GM12878 (cell line): ENCODE data around the gene SKA1. TPM values are rescaled to one million over a fixed set of nuclear protein-coding genes. Genes with fewer than 3 reads are reported as not detected.

Source experiments
- ATAC-seq: fragments of 200-7000 bp; cut with Tn5 transposase; 3 replicates; pipeline ENCODE4 v1.9.1; 2020; ENCODE audit warnings: mild to moderate bottlenecking, moderate library complexity
- BruUV-seq: library from RNA; stranded (reverse); fragments of 400-500 nt; replicated peaks from 2 replicates; lab custom pipeline; 2021; lab: Mats Ljungman, UMichigan
- CTCF ChIA-PET: fragments of 300-600 bp; sonication (Branson Sonifier 250); formaldehyde crosslinking; extraction: SDS; loops from one replicate; lab custom pipeline; 2021; ENCODE audit warnings: inconsistent platforms; lab: Yijun Ruan, JAX
- POLR2A ChIA-PET: fragments of 350-600 bp; formaldehyde crosslinking; extraction: SDS; loops from one replicate; lab custom pipeline; 2021; ENCODE audit warnings: inconsistent platforms; lab: Charles Lee
- RAD21 ChIA-PET: fragments of 300-600 bp; sonication (Branson Sonifier 250); formaldehyde crosslinking; loops from one replicate; lab custom pipeline; 2023; ENCODE audit warnings: antibody characterized with exemption; ENCODE audit not compliant: unreplicated experiment; lab: Charles Lee
- SMC1A ChIA-PET: fragments of 300-600 bp; sonication (Branson Sonifier 250); formaldehyde crosslinking; loops from one replicate; lab custom pipeline; 2023; ENCODE audit not compliant: unreplicated experiment, uncharacterized antibody; lab: Charles Lee
- DNase-seq: peaks from one replicate; pipeline ENCODE4 v3.0.0-alpha.2; 2011; ENCODE audit warnings: low read depth, low spot score
- FAIRE-seq: peaks from 3 replicates; lab custom pipeline; 2011; peaks lifted over from hg19 to GRCh38; lab: Jason Lieb, UNC
- H2AFZ ChIP-seq: 2 replicates; pipeline ENCODE4 v1.6.0; 2011; ENCODE audit warnings: low read depth, low read length, control low read depth; ENCODE audit not compliant: control insufficient read depth
- H3K27ac ChIP-seq: 2 replicates; pipeline ENCODE4 v1.5.1; 2011; ENCODE audit warnings: control low read depth; ENCODE audit not compliant: control insufficient read depth, insufficient read depth
- H3K27me3 ChIP-seq, 2 experiments: replicated peaks in 1 of 2; 2 replicates each; pipeline versions ENCODE4 v1.6.0 to v1.6.1; 2011; ENCODE audit warnings: low read length in 1 of 2; ENCODE audit not compliant: control insufficient read depth in 2 of 2, insufficient read depth in 2 of 2
- H3K36me3 ChIP-seq, 2 experiments: 2 replicates each; pipeline ENCODE4 v1.5.1; 2011; ENCODE audit warnings: low read length in 1 of 2; ENCODE audit not compliant: control insufficient read depth in 2 of 2, insufficient read depth in 2 of 2
- H3K4me1 ChIP-seq: 2 replicates; pipeline ENCODE4 v1.6.1; 2011; ENCODE audit warnings: mild to moderate bottlenecking, low read length, moderate library complexity, mixed read lengths; ENCODE audit not compliant: control insufficient read depth, insufficient read depth
- H3K4me2 ChIP-seq: 2 replicates; pipeline ENCODE4 v1.6.0; 2011; ENCODE audit warnings: control low read depth; ENCODE audit not compliant: control insufficient read depth, insufficient read depth
- H3K4me3 ChIP-seq: fragments of 200-600 bp; sonication (generic); 2 replicates; pipeline ENCODE4 v1.5.1; 2016
- H3K79me2 ChIP-seq: 2 replicates; pipeline ENCODE4 v1.6.0; 2011; ENCODE audit warnings: low read length; ENCODE audit not compliant: control insufficient read depth, insufficient read depth
- H3K9ac ChIP-seq: 2 replicates; pipeline ENCODE4 v1.8.0; 2011; ENCODE audit warnings: low read length, control low read depth, mixed read lengths; ENCODE audit not compliant: control insufficient read depth, insufficient read depth
- H3K9me3 ChIP-seq: replicated peaks from 3 replicates; pipeline ENCODE4 v1.5.1; 2011; ENCODE audit warnings: mild to moderate bottlenecking, low read length; ENCODE audit not compliant: control insufficient read depth, insufficient read depth
- H4K20me1 ChIP-seq: 2 replicates; pipeline ENCODE4 v1.6.0; 2011; ENCODE audit not compliant: control insufficient read depth, insufficient read depth
- ASH2L ChIP-seq: fragments of 300-600, 200-600 bp; sonication (generic); IDR thresholded peaks from 2 replicates; pipeline ENCODE4 v1.6.1; 2017; ENCODE audit warnings: low read depth, mild to moderate bottlenecking, borderline replicate concordance
- HCFC1 ChIP-seq: fragments of 150-350 bp; IDR thresholded peaks from 2 replicates; pipeline ENCODE4 v1.6.1; 2014; ENCODE audit warnings: low read length
- HDAC6 ChIP-seq: fragments of 200-600 bp; sonication (generic); IDR thresholded peaks from one replicate; pipeline ENCODE4 v1.8.0; 2017; ENCODE audit warnings: antibody characterized with exemption; ENCODE audit not compliant: unreplicated experiment
- HDGF ChIP-seq: fragments of 450-650 bp; IDR thresholded peaks from 2 replicates; pipeline ENCODE4 v1.6.1; 2016; ENCODE audit warnings: antibody characterized with exemption
- KDM1A ChIP-seq: fragments of 200-600 bp; sonication (generic); IDR thresholded peaks from 2 replicates; pipeline ENCODE4 v1.6.1; 2016; ENCODE audit warnings: borderline replicate concordance
- MEF2A ChIP-seq: IDR thresholded peaks from 2 replicates; pipeline ENCODE4 v1.6.1; 2011; ENCODE audit warnings: low read depth, mild to moderate bottlenecking, low read length, moderate library complexity; ENCODE audit not compliant: insufficient read depth
- NR2C1 ChIP-seq: fragments of 450-650 bp; IDR thresholded peaks from 2 replicates; pipeline ENCODE4 v1.6.1; 2017; ENCODE audit warnings: antibody characterized with exemption, mild to moderate bottlenecking, moderate library complexity
- SUZ12 ChIP-seq: fragments of 200-600 bp; sonication (generic); IDR thresholded peaks from one replicate; pipeline ENCODE4 v1.6.1; 2018; ENCODE audit warnings: antibody characterized with exemption, mild to moderate bottlenecking; ENCODE audit not compliant: unreplicated experiment
- YBX1 ChIP-seq: fragments of 450-650 bp; IDR thresholded peaks from 2 replicates; pipeline ENCODE4 v1.6.1; 2016; ENCODE audit warnings: antibody characterized with exemption
- ZNF217 ChIP-seq: fragments of 450-650 bp; IDR thresholded peaks from 2 replicates; pipeline ENCODE4 v1.6.1; 2017; ENCODE audit warnings: antibody characterized with exemption, mild to moderate bottlenecking
- WGBS: methylation state at CpG from one replicate; pipeline ENCODE4 v1.1.6; 2016; ENCODE audit warnings: low lambda C conversion rate; ENCODE audit not compliant: insufficient replicate concordance, insufficient coverage; ENCODE audit errors: missing lambda C conversion rate; 5-methylcytosine and 5-hydroxymethylcytosine counted together
- in situ Hi-C: fragments of 300-500 bp; cut with MboI; formaldehyde crosslinking; loops from 9 replicates; pipeline ENCODE4 v1.14.3; 2018; ENCODE audit warnings: mixed read lengths
- intact Hi-C: fragments of 100-400 bp; cut with micrococcal nuclease; formaldehyde crosslinking; loops from one replicate; pipeline ENCODE4 v1.14.2; 2022; ENCODE audit not compliant: unreplicated experiment
- polyA plus RNA-seq, 11 experiments: library from polyadenylated mRNA; depleted of rRNA in 4 of 11; unstranded in 6 of 11; stranded (reverse) in 5 of 11; fragments of >200 nt; fragmentation: Nextera tagmentation in 4 of 11; fragmentation: Illumina TruSeq in 1 of 11; extraction: Ambion mirVana in 4 of 11; extraction: Trizol in 1 of 11; gene quantifications; 1 replicate in 1 of 11; 2 replicates in 10 of 11; pipeline versions ENCODE4 v1.2.1 to v1.2.3, GENCODE V29; 2011 to 2016; ENCODE audit warnings: inconsistent platforms in 2 of 11, missing spikeins in 2 of 11, low read depth in 1 of 11
- total RNA-seq, 4 experiments: library from RNA; depleted of rRNA in 3 of 4; stranded (reverse); fragments of >200 nt in 3 of 4; fragmentation: Illumina TruSeq in 1 of 4; extraction: Trizol in 1 of 4; gene quantifications; 2 replicates each; pipeline versions ENCODE4 v1.2.1 to v1.2.3, GENCODE V29; 2013 to 2021
- TF ChIP-seq, protein P1 (sequence below): IDR thresholded peaks from 2 replicates; pipeline ENCODE4 v1.6.1; 2012; ENCODE audit warnings: low read depth, low read length, improper control_type of control experiment

The SKA1 gene
- total and polyA plus RNA-seq, 10 of the 15 experiments (the other 5 are each of a cell fraction or from before 2014, with no cell fraction given), result 16.4 to 36.7 (median 31.1) TPM

DNA sequence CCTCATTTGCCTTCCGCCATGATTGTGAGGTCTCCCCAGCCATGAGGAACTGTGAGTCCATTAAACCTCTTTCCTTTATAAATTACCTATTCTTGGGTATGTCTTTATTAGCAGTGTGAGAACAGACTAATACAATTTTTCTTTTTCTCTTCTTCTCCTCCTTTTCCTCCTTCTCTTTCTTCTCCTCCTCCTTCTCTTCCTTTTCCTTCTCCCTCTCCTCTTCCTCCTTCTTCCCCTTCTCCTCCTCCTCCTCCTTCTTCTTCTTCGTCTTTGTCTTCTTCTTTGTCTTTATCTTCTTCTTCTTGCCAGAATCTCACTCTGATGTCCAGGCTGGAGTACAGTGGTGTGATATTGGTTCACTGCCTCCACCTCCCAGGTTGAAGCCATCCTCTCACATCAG is 20.2 kb downstream of the SKA1 start (continued):
- TF ChIP-seq ZNF217 (no peak), NR2C1 (no peak), HDAC6 (no peak), HDGF (no peak), KDM1A (no peak), SUZ12 (no peak), YBX1 (no peak), HCFC1 (no peak)
- TF ChIP-seq, all 136 proteins: peak for 0

DNA sequence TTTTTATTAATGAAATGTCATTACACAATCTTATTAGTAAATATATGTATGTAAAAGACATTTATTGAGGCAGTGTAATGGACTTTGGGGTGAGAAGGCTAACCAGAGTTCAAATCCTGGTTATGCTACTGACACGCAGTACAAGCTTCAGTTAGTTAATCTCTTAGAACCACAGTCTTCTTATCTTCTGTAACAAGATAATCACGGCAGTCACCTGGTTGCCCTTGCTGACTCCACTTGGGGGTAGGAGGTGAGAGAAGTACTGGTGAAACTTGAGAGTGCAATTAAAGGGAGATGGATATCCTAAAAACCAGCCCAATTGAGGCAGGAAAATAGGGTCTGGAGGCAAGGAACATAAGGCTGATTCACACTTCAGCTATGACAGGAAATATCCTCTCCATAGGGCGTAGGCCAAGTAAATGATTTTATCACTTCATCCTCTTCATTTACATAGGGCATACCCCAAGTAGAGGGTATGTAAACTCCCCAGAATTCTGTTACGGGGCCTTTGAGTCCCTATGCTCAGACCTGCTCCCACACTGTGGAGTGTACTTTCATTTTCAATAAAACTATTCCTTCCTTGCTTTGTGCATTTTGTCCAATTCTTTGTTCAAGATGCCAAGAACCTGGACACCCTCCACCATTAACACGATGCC is 21.3 kb downstream of the SKA1 start:
- H3K79me2 ChIP-seq, result no peaks in the 10 kb centered on the region
- H3K36me3 ChIP-seq, result peaks cover 0 to 1% of the 10 kb centered on the region in 2 experiments; a peak in 2 of 4 replicates
- no peaks in the 10 kb centered on the region for H3K9me3 ChIP-seq
- H2AFZ ChIP-seq, result no peak overlapping the region
- no peak overlapping the region for H3K27ac ChIP-seq
- intact Hi-C loops, result no loop called here
- DNase-seq (no peak), ATAC-seq (no peak), FAIRE-seq (no peak)
- in situ Hi-C loops, result no loop called here
- 98% methylated on average over 5 of the region's 5 CpGs for WGBS
- no peak overlapping the region for H3K4me3 ChIP-seq
- H4K20me1 ChIP-seq, result no peaks in the 10 kb centered on the region
- H3K4me2 ChIP-seq, result no peak overlapping the region
- TF ChIP-seq, protein P1, sequence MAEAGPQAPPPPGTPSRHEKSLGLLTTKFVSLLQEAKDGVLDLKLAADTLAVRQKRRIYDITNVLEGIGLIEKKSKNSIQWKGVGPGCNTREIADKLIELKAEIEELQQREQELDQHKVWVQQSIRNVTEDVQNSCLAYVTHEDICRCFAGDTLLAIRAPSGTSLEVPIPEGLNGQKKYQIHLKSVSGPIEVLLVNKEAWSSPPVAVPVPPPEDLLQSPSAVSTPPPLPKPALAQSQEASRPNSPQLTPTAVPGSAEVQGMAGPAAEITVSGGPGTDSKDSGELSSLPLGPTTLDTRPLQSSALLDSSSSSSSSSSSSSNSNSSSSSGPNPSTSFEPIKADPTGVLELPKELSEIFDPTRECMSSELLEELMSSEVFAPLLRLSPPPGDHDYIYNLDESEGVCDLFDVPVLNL, result no peak
- no peak for TF ChIP-seq ASH2L
- TF ChIP-seq MEF2A, result no peak
- no peak overlapping the region for H3K9ac ChIP-seq
- H3K4me1 ChIP-seq, result no peaks in the 10 kb centered on the region
- BruUV-seq, result no TSS peak
- ChIA-PET SMC1A (no interaction called here), RAD21 (no interaction called here), POLR2A (no interaction called here), CTCF (no interaction called here)
- no peaks in the 10 kb centered on the region for H3K27me3 ChIP-seq
